Testis (tissue), 2 donors: ENCODE results near the gene RHBDL1.

ENCODE experiments used
- CTCF ChIP-seq, 3 experiments: fragments of 450-650 bp in 2 of 3; fragments of 200-600 bp in 1 of 3; sonication (generic) in 1 of 3; IDR thresholded peaks; one replicate each; pipeline ENCODE4 v1.5.1; 2016 to 2019; ENCODE audit warnings: antibody characterized with exemption in 3 of 3, mild to moderate bottlenecking in 2 of 3, moderate library complexity in 1 of 3
- POLR2A ChIP-seq: fragments of 450-650 bp; IDR thresholded peaks from one replicate; pipeline ENCODE4 v1.6.1; 2017; ENCODE audit warnings: antibody characterized with exemption, mild to moderate bottlenecking, moderate library complexity

GRCh38 chr16:679814-680624, 4.5 kb downstream of the RHBDL1 start, which contains the start of gene STUB1:
- TF ChIP-seq POLR2A = no peak
- TF ChIP-seq CTCF (IDR thresholded peaks at IDR 0.05) = no peak
